ENCODE results near the gene ZNF724.
A peak's percentile ranks its signal among the peaks of the same experiment; 100 is the strongest.
"Not testable (repeated sequence)": the region's sequence is repeated elsewhere in the genome, so short reads cannot be mapped to it uniquely, and the experiment has no call there.

ZNF724 gene

GRCh38 chr19:23281663-23282276 is 31.6 kb upstream of the ZNF724 start:
- H3K4me3 ChIP-seq (ENCODE audit: low read depth, low read length), result no peak overlapping the region
- no peak for TF ChIP-seq CTCF (IDR thresholded peaks at IDR 0.05; ENCODE audit: low read depth, low read length, missing control alignments)
- DNase-seq (ENCODE audit: low read depth), result no peak

- not testable (repeated sequence) for H3K4me3 ChIP-seq (ENCODE audit: low read depth, low read length); DNase-seq (ENCODE audit: low read depth)
Observed at GRCh38 chr19:23278118-23278517, 27.9 kb upstream of the ZNF724 start.

- TF ChIP-seq CTCF (IDR thresholded peaks at IDR 0.05; ENCODE audit: low read depth, low read length, missing control alignments), result peak; percentile 16
- peak; percentile 85 for DNase-seq (ENCODE audit: low read depth)
Observed at GRCh38 chr19:23273590-23274412, 23.6 kb upstream of the ZNF724 start.

GRCh38 chr19:23273022-23273589 is 22.9 kb upstream of the ZNF724 start:
- no peak for DNase-seq (ENCODE audit: low read depth)
- peak overlapping the region; percentile 98 for H3K4me3 ChIP-seq (ENCODE audit: low read depth, low read length)
- no peak for TF ChIP-seq CTCF (IDR thresholded peaks at IDR 0.05; ENCODE audit: low read depth, low read length, missing control alignments)

More at GRCh38 chr19:23273590-23274412, 23.6 kb upstream of the ZNF724 start:
- peak overlapping the region; percentile 98 for H3K4me3 ChIP-seq (ENCODE audit: low read depth, low read length)

GRCh38 chr19:23263870-23264590 is 13.8 kb upstream of the ZNF724 start:
- no peak for DNase-seq (ENCODE audit: low read depth)
- no peak overlapping the region for H3K4me3 ChIP-seq (ENCODE audit: low read depth, low read length)
- TF ChIP-seq CTCF (IDR thresholded peaks at IDR 0.05; ENCODE audit: low read depth, low read length, missing control alignments), result no peak

- TF ChIP-seq CTCF (IDR thresholded peaks at IDR 0.05; ENCODE audit: low read depth, low read length, missing control alignments), result no peak
- DNase-seq (ENCODE audit: low read depth), result no peak
- H3K4me3 ChIP-seq (ENCODE audit: low read depth, low read length), result no peak overlapping the region
Observed at GRCh38 chr19:23263396-23263795, 13.2 kb upstream of the ZNF724 start.

GRCh38 chr19:23262920-23263319 is 12.7 kb upstream of the ZNF724 start:
- no peak for TF ChIP-seq CTCF (IDR thresholded peaks at IDR 0.05; ENCODE audit: low read depth, low read length, missing control alignments)
- no peak overlapping the region for H3K4me3 ChIP-seq (ENCODE audit: low read depth, low read length)
- no peak for DNase-seq (ENCODE audit: low read depth)

All from GM12864 (cell line).